GM12864 (cell line): ENCODE data around the gene SPTBN5.
A peak's percentile ranks its signal among the peaks of the same experiment; 100 is the strongest.

Experiments
- DNase-seq: peaks from one replicate; pipeline ENCODE4 v3.0.0-alpha.2; 2011; ENCODE audit warnings: low read depth
- H3K4me3 ChIP-seq: 2 replicates; pipeline ENCODE4 v1.5.1; 2011; ENCODE audit warnings: mild to moderate bottlenecking, low read depth, low read length, control low read depth
- TF ChIP-seq, protein P1 (sequence below): IDR thresholded peaks from 2 replicates; pipeline ENCODE4 v1.5.1; 2011; ENCODE audit warnings: low read depth, mild to moderate bottlenecking, moderate library complexity, low read length, control low read depth, inconsistent platforms; ENCODE audit errors: missing control alignments

Gene SPTBN5

DNA sequence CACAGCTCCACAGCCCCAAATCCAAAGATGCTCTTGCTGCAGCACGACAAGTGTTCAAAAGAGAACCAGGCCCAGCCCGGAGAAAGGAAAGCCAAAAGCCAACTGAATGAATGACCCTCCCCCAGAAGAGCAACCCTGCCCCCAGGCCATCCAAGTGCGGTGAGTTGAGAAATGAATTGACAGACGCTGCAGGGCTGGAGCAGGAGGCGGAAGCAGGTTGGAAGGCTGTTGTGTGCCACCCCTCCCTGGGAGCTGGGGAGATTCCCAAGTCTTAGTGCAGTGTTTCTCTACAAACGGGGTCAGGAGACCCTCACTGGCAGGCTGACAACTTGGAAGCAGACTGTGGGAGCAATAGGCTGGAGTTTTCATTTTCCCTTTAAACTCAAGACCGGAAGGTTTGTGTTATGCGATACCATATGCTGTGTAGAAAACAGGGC lies 3.5 kb upstream of the SPTBN5 start:
- DNase-seq = no peak
- no peak overlapping the region for H3K4me3 ChIP-seq
- TF ChIP-seq, protein P1, sequence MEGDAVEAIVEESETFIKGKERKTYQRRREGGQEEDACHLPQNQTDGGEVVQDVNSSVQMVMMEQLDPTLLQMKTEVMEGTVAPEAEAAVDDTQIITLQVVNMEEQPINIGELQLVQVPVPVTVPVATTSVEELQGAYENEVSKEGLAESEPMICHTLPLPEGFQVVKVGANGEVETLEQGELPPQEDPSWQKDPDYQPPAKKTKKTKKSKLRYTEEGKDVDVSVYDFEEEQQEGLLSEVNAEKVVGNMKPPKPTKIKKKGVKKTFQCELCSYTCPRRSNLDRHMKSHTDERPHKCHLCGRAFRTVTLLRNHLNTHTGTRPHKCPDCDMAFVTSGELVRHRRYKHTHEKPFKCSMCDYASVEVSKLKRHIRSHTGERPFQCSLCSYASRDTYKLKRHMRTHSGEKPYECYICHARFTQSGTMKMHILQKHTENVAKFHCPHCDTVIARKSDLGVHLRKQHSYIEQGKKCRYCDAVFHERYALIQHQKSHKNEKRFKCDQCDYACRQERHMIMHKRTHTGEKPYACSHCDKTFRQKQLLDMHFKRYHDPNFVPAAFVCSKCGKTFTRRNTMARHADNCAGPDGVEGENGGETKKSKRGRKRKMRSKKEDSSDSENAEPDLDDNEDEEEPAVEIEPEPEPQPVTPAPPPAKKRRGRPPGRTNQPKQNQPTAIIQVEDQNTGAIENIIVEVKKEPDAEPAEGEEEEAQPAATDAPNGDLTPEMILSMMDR = no peak

DNA sequence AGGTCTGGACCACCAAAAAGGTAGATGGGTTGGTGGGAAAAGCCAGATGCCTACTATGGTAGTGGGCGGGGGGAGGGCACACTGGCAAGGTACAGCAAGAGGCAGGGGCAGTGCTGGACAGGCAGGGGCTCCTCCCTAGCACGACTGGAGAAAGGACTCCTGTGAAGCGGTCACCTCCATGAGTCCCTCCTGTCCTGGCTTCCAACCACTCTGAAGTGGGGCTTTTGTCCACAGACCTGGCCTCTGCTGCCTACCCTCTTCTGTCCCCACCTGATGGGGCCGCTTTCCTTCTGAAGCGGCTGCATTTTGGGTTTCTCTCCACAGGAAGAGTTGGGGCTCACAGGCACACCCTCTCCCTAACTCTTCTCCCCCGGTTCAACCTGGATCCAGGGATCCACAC lies 2.7 kb upstream of the SPTBN5 start:
- H3K4me3 ChIP-seq = no peak overlapping the region
- TF ChIP-seq, protein P1 = no peak

DNA sequence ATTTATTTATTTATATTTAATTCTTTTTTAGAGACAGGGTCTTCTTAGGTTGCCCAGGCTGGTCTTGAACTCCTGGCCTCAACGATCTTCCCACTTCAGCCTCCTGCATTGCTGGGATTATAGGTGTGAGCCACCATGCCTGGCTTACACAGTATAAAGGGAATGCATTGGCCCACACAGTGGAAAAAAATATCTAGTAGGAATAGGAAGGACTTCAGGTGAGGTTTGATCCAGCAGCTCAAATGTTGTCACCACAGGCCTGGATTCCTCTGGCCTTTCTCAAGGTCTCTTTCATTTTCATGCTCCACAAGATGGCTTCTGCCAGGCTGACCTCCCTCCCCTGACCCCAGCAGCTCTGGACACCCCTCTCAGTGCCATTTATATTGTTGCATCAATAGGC lies 2.1 kb upstream of the SPTBN5 start:
- H3K4me3 ChIP-seq = no peak overlapping the region
- DNase-seq = no peak
- TF ChIP-seq, protein P1 = no peak

More for the DNA sequence above, 2.7 kb upstream of the SPTBN5 start:
- no peak for DNase-seq

DNA sequence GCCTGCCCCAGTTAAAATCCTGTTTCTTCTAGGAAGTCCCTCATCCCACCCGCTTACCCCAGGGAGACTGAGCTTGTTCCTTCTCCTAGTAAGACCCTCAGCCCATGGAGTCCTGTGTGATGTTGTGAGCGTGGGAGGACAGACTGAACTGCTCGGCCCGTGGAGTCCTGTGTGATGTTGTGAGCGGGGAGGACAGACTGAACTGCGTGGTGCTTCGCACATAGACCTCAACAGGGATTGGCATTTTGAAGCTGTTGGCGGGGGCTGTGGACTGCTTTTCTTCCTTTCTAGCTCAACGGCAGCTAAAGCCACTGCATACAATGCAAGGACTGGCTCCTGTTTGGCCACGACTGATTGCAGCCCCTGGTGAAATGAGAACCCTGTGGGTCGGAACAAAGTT lies 1.6 kb upstream of the SPTBN5 start:
- no peak for DNase-seq
- H3K4me3 ChIP-seq = no peak overlapping the region
- TF ChIP-seq, protein P1 = no peak

DNA sequence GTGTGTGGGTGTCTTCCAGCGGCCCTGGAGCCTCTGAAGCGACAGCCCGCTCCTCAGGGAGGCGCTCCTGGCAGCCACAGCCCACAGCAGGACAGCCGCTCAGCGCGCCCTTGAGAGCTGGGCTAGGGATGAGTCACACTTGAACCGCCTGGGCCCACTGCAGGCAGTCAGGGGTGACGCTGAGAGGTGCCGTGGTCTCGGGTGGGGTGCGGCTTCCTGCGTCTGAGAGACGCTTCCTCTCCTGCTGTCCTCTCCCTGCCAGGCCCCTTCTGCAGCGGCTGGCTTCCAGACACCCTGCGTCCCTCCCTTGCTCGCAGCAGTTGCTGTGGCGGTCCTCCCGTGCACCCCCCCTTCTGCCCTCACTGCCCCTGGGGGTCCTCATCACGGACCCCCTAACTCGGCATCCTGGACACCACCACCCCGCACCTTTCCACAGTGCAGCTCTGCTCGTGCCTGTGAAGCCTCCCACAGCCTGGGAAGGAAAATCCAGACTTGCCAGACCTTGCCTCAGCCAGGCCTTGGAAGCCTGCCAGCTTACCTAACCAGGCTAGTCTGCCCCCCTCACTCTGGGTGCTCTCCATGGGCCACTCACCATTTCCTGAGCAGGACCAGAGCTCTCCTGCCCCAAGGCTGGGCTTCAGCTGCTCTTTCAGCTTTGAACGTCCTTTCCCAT lies 1.1 kb upstream of the SPTBN5 start:
- DNase-seq = peak; percentile 53
- H3K4me3 ChIP-seq = peak overlapping the region; percentile 4

DNA sequence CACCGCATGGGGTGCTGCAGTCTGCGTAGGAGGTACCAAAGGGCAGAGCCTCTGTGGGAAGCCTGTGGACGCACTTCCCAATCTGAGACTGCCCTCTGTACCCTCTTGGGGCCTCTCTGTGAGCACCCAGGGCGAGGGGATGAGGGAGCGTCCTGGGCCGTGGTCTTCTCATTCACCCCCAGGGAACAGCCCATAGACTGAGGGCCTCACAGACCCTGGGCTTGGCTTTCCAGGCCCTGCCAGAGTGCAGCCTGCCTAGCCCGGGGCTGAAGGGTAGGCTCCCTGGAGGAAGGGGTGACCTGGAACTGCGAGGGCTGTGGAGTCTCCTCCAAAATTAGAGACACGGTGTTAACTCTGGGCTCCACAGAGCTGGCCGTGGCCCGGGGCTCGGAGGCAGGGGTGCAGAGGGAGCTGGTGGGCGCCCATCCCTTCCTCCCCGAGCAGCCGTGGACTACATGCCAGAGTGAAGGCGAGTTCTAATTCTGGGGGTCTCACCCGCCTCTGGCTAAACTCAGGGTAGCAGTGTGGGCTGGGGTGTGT lies 468 bp upstream of the SPTBN5 start:
- TF ChIP-seq, protein P1 = no peak
- DNase-seq = no peak
- H3K4me3 ChIP-seq = peak overlapping the region; percentile 4; the same call in 1 of the 2 replicates

More for the DNA sequence above, 1.1 kb upstream of the SPTBN5 start:
- TF ChIP-seq, protein P1 = peak; percentile 17
